HFFc6 (cell line): ENCODE measurements around the gene ENTPD3. TPM values are rescaled to one million over a fixed set of nuclear protein-coding genes. Genes with fewer than 3 reads are reported as not detected.

Experiments used
- DNase-seq: peaks from one replicate; pipeline ENCODE4 v3.0.0-alpha.2; 2018
- H3K27ac Mint-ChIP-seq: 2 replicates; pipeline ENCODE4 v1.8.0; 2020; ENCODE audit warnings: mild to moderate bottlenecking, mixed read lengths
- H3K27me3 Mint-ChIP-seq: 2 replicates; pipeline ENCODE4 v1.8.0; 2021; ENCODE audit warnings: mild to moderate bottlenecking, moderate library complexity, mixed read lengths; ENCODE audit not compliant: insufficient read depth
- H3K36me3 Mint-ChIP-seq: 2 replicates; pipeline ENCODE4 v1.8.0; 2021; ENCODE audit warnings: low read depth, mixed read lengths
- H3K4me1 Mint-ChIP-seq: 2 replicates; pipeline ENCODE4 v1.8.0; 2020; ENCODE audit warnings: low read depth, mixed read lengths
- H3K4me3 Mint-ChIP-seq: 2 replicates; pipeline ENCODE4 v1.8.0; 2020; ENCODE audit warnings: mild to moderate bottlenecking, moderate library complexity, mixed read lengths
- H3K9me3 Mint-ChIP-seq: 2 replicates; pipeline ENCODE4 v1.8.0; 2020; ENCODE audit warnings: mild to moderate bottlenecking, mixed read lengths
- total RNA-seq, 6 experiments: library from RNA; stranded (reverse); fragmentation: NEBNext Ultra II Directional; extraction: Animal tissue kit (Norgen Biotek cat#: 25700); gene quantifications; 2 replicates in 1 of 6; 3 replicates in 5 of 6; pipeline ENCODE4 v1.2.3, GENCODE V29; 2021
- TF ChIP-seq, protein P1 (sequence below): fragments of 200-600 bp; sonication (generic); IDR thresholded peaks from 2 replicates; pipeline ENCODE4 v1.5.0; 2021; ENCODE audit warnings: antibody characterized with exemption, mild to moderate bottlenecking

Gene ENTPD3
- total RNA-seq, 6 experiments from 2014 or later, result not detected

DNA sequence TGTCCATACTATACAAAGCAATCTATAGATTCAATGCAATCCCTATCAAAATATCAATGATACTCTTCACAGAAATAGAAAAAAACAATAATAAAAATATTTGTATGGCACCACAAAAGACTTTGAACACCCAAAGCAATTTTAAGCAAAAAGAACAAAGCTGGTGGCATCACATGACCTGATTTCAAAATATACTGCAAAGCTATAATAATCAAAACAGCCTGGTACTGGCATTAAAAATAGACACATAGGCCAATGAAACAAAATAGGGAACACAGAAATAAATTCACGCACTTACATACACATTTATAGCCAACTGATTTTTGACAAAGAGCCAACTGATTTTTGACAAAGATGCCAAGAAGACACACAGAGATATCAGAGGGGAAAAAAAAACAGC, 9.2 kb upstream of the ENTPD3 start:
- no peaks in the 10 kb centered on the region for H3K36me3 Mint-ChIP-seq
- peaks cover 5% of the 10 kb centered on the region for H3K4me1 Mint-ChIP-seq
- TF ChIP-seq, protein P1, sequence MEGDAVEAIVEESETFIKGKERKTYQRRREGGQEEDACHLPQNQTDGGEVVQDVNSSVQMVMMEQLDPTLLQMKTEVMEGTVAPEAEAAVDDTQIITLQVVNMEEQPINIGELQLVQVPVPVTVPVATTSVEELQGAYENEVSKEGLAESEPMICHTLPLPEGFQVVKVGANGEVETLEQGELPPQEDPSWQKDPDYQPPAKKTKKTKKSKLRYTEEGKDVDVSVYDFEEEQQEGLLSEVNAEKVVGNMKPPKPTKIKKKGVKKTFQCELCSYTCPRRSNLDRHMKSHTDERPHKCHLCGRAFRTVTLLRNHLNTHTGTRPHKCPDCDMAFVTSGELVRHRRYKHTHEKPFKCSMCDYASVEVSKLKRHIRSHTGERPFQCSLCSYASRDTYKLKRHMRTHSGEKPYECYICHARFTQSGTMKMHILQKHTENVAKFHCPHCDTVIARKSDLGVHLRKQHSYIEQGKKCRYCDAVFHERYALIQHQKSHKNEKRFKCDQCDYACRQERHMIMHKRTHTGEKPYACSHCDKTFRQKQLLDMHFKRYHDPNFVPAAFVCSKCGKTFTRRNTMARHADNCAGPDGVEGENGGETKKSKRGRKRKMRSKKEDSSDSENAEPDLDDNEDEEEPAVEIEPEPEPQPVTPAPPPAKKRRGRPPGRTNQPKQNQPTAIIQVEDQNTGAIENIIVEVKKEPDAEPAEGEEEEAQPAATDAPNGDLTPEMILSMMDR, result no peak
- peaks cover 5% of the 10 kb centered on the region; the same call in 1 of the 2 replicates for H3K9me3 Mint-ChIP-seq
- no peak overlapping the region for H3K27ac Mint-ChIP-seq
- DNase-seq, result no peak
- H3K27me3 Mint-ChIP-seq, result peaks cover 2% of the 10 kb centered on the region; the same call in 1 of the 2 replicates
- no peak overlapping the region for H3K4me3 Mint-ChIP-seq

DNA sequence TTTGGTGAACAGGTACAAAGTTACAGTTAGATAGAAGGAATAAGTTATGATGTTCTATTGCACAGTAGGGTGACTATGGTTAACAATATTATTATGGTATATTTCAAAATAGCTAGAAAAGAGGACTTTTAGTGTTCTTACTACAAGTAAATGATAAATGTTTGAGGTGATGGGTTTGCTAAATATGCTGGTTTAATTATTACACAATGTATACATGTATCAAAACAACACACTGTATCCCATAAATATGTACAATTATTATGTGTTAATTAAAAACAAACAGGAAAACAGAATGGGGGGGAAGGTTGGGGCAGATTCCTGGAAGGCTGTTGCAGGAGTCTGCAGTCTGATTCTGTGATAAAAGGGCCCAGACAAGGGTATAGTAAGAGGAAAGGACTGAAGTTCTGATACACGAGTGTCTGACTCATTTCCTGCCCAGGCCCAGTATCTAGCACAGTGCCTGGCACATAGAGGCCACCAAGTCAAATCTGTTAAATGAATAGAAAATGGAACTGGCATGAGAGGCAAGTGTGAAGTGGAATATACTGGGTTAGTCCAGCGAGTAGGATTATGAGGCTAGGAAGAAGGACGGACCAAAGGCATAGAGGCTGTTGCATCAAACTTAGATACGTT, 7.2 kb upstream of the ENTPD3 start:
- peaks cover 3% of the 10 kb centered on the region; the same call in 1 of the 2 replicates for H3K27me3 Mint-ChIP-seq
- TF ChIP-seq, protein P1, result no peak
- H3K9me3 Mint-ChIP-seq, result peaks cover 5% of the 10 kb centered on the region; the same call in 1 of the 2 replicates
- no peaks in the 10 kb centered on the region for H3K36me3 Mint-ChIP-seq
- no peak overlapping the region for H3K27ac Mint-ChIP-seq
- H3K4me1 Mint-ChIP-seq, result peaks cover 11% of the 10 kb centered on the region
- no peak overlapping the region for H3K4me3 Mint-ChIP-seq
- DNase-seq, result no peak

DNA sequence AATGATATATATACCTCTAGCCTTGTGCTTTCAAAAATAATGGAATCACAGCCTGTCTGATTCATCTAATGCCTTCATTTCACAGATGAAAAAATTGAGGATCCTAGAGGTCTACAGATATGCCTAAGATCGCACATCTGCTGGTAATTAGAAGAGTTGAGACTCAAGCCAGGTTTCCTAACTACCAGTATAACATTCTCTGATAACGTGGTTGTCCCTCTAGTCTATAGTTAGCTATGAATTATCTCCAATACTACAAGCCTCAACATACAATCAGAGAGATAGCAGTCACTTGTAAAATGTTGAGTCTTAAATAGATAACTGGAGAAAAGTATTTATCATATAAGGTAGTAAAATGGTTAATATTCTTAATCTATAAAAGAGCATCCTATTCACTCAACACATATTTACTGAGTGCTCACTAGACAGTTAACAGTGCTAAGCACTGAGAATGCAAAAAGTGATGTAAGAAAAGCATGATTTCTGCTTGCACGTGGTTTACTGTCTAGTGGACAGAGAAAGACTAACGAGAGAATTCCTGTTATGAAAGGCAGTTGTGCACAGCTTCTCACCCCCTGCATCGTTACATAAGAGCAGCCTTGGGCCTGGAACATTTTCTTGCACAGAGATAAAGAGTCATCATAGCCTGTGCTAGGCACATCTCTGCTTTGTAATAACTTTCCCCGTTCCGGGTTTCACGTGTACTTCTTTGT, 4.9 kb upstream of the ENTPD3 start:
- Mint-ChIP-seq H3K4me1 (peaks cover 11% of the 10 kb centered on the region), H3K4me3 (no peak overlapping the region), H3K27me3 (peaks cover 15% of the 10 kb centered on the region; the same call in 1 of the 2 replicates), H3K27ac (no peak overlapping the region; the same call in 1 of the 2 replicates), H3K9me3 (peaks cover 5% of the 10 kb centered on the region; the same call in 1 of the 2 replicates), H3K36me3 (no peaks in the 10 kb centered on the region)
- TF ChIP-seq, protein P1, result no peak
- DNase-seq, result no peak

DNA sequence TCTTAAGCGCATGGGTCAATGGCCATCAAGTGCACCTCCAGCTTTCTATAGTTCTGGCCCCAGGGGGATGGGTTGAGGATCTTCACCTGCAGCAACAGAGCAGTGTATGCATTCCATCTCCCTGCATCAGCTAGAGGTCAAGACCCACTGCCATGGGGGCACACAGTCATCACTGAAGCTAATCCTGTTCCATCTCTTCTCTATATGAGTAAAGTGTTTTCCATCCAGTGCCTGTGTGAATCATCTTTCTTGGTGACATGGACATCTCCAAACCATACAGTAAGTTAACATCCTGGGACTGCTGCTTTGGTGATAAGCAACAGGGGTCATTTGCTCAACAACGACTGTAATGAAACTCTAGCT, 4.4 kb upstream of the ENTPD3 start:
- TF ChIP-seq, protein P1, result no peak
- peaks cover 11% of the 10 kb centered on the region for H3K4me1 Mint-ChIP-seq
- no peak for DNase-seq
- peaks cover 5% of the 10 kb centered on the region; the same call in 1 of the 2 replicates for H3K9me3 Mint-ChIP-seq
- H3K27ac Mint-ChIP-seq, result no peak overlapping the region; the same call in 1 of the 2 replicates
- no peak overlapping the region for H3K4me3 Mint-ChIP-seq
- no peaks in the 10 kb centered on the region for H3K36me3 Mint-ChIP-seq
- peaks cover 18% of the 10 kb centered on the region; the same call in 1 of the 2 replicates for H3K27me3 Mint-ChIP-seq

DNA sequence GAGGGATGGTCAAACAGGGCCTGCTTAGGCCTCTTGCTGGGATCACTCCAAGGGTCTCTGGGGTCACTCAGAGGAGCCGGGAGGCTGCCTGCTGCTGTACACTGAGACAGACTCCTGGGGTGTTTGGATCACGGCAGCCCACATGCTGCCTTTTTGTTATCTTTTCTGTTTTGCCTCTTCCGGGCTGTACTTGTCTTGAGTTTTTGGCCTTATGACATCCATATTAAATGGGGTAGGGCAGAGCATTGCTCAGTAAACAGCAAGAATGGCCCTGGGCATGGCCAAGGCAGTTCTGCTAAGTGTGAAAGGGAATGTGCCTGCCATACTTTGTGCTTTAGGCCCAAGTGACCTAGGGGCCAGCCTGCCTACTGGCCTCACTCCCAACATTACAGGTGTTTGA, 771 bp upstream of the ENTPD3 start:
- H3K27me3 Mint-ChIP-seq, result peaks cover 25% of the 10 kb centered on the region; the same call in 1 of the 2 replicates
- H3K9me3 Mint-ChIP-seq, result no peaks in the 10 kb centered on the region
- TF ChIP-seq, protein P1, result no peak
- no peak overlapping the region for H3K27ac Mint-ChIP-seq
- no peaks in the 10 kb centered on the region for H3K36me3 Mint-ChIP-seq
- no peak overlapping the region for H3K4me3 Mint-ChIP-seq
- DNase-seq, result no peak
- peaks cover 11% of the 10 kb centered on the region for H3K4me1 Mint-ChIP-seq
